ENCODE data around the gene ISM1.

DNA sequence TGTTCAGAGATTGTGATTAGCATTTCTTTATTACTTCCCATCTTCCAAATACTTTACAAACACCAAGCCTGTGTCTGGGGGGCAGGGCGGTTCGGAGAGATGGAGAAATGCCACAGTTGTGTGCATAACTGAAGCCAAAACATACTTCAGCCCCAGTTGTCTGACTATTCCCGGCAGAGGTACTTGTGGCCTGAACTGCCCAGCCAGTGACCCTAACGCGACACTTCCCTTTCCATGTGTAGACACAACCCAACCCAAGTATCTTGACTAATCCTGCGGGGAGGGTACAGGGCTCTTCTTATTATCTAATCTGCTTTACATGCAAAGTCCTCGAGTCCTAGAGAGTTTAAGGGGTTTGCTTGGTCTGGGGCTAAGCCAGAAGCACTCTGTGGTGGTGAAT lies 46.2 kb downstream of the ISM1 start:
- TF ChIP-seq CTCF (IDR thresholded peaks at IDR 0.05): no peak
- no peak for TF ChIP-seq POLR2A (IDR thresholded peaks at IDR 0.05)
